SK-N-SH treated with all-trans-retinoic acid at 6 μM for 48 hours (cell line): ENCODE results near the gene MAN1A2.

ENCODE experiments used
- ATAC-seq: fragments of 200-7000 bp; cut with Tn5 transposase; 3 replicates; pipeline ENCODE4 v1.9.1; 2020; ENCODE audit warnings: mild to moderate bottlenecking, moderate library complexity
- ARNTL ChIP-seq: fragments of 450-650 bp; formaldehyde crosslinking; IDR thresholded peaks from 2 replicates; pipeline ENCODE4 v1.5.0; 2020; ENCODE audit warnings: low read depth, mild to moderate bottlenecking, moderate library complexity, borderline replicate concordance
- BACH2 ChIP-seq: fragments of 250-450 bp; sonication (Bioruptor Pico); IDR thresholded peaks from 2 replicates; pipeline ENCODE4 v1.9.0; 2021; ENCODE audit warnings: mild to moderate bottlenecking, borderline replicate concordance
- CSDC2 ChIP-seq: fragments of 250-450 bp; sonication (Bioruptor Pico); IDR thresholded peaks from 2 replicates; pipeline ENCODE4 v1.5.0; 2020; ENCODE audit warnings: mild to moderate bottlenecking, moderate library complexity
- CSRNP3 ChIP-seq: fragments of 250-450 bp; sonication (Bioruptor Pico); IDR thresholded peaks from 2 replicates; pipeline ENCODE4 v1.5.1; 2021; ENCODE audit warnings: mild to moderate bottlenecking, moderate library complexity
- ESRRG ChIP-seq: fragments of 250-450 bp; sonication (Bioruptor Pico); IDR thresholded peaks from 2 replicates; pipeline ENCODE4 v1.6.1; 2021; ENCODE audit warnings: mild to moderate bottlenecking
- GLIS3 ChIP-seq: fragments of 250-450 bp; sonication (Bioruptor Pico); IDR thresholded peaks from 2 replicates; pipeline ENCODE4 v1.5.0; 2020; ENCODE audit warnings: mild to moderate bottlenecking, moderate library complexity
- ISL1 ChIP-seq: fragments of 250-450 bp; sonication (Bioruptor Pico); IDR thresholded peaks from 2 replicates; pipeline ENCODE4 v2.1.2; 2022; ENCODE audit warnings: mild to moderate bottlenecking, moderate library complexity
- OSR1 ChIP-seq: fragments of 250-450 bp; sonication (Bioruptor Pico); IDR thresholded peaks from 2 replicates; pipeline ENCODE4 v1.8.0; 2022; ENCODE audit warnings: moderate library complexity, mild to moderate bottlenecking, inconsistent platforms
- PPARA ChIP-seq: fragments of 250-450 bp; sonication (Bioruptor Pico); IDR thresholded peaks from 2 replicates; pipeline ENCODE4 v1.5.0; 2020; ENCODE audit warnings: mild to moderate bottlenecking, borderline replicate concordance
- RARB ChIP-seq: fragments of 250-450 bp; sonication (Bioruptor Pico); IDR thresholded peaks from 2 replicates; pipeline ENCODE4 v1.8.0; 2021; ENCODE audit warnings: mild to moderate bottlenecking, moderate library complexity
- TCF4 ChIP-seq: fragments of 250-450 bp; sonication (Bioruptor Pico); IDR thresholded peaks from 2 replicates; pipeline ENCODE4 v1.8.0; 2021; ENCODE audit warnings: mild to moderate bottlenecking, moderate library complexity, borderline replicate concordance
- TOX ChIP-seq: fragments of 250-450 bp; sonication (Bioruptor Pico); IDR thresholded peaks from 2 replicates; pipeline ENCODE4 v1.8.0; 2021; ENCODE audit warnings: mild to moderate bottlenecking, moderate library complexity, borderline replicate concordance
- ZC3H10 ChIP-seq: fragments of 250-450 bp; sonication (Bioruptor Pico); IDR thresholded peaks from 2 replicates; pipeline ENCODE4 v1.5.1; 2021; ENCODE audit warnings: mild to moderate bottlenecking, moderate library complexity
- ZFP3 ChIP-seq: fragments of 250-450 bp; sonication (Bioruptor Pico); IDR thresholded peaks from 2 replicates; pipeline ENCODE4 v1.5.0; 2020; ENCODE audit warnings: mild to moderate bottlenecking, moderate library complexity
- ZFP30 ChIP-seq: fragments of 450-650 bp; formaldehyde crosslinking; IDR thresholded peaks from 2 replicates; pipeline ENCODE4 v1.5.0; 2022; ENCODE audit warnings: mild to moderate bottlenecking, moderate library complexity
- ZNF565 ChIP-seq: fragments of 450-650 bp; formaldehyde crosslinking; conservative IDR thresholded peaks from 2 replicates; pipeline ENCODE4 v1.5.0; 2020; ENCODE audit warnings: low read depth, mild to moderate bottlenecking, moderate library complexity
- ZNF70 ChIP-seq: fragments of 450-650 bp; formaldehyde crosslinking; IDR thresholded peaks from 2 replicates; pipeline ENCODE4 v1.5.0; 2020; ENCODE audit warnings: mild to moderate bottlenecking, moderate library complexity
- ZNF8 ChIP-seq: fragments of 450-650 bp; formaldehyde crosslinking; IDR thresholded peaks from 2 replicates; pipeline ENCODE4 v1.5.0; 2020; ENCODE audit warnings: mild to moderate bottlenecking, moderate library complexity
- TF ChIP-seq, protein P1 (sequence below): fragments of 250-450 bp; sonication (Bioruptor Pico); IDR thresholded peaks from 2 replicates; pipeline ENCODE4 v1.5.0; 2020; ENCODE audit warnings: mild to moderate bottlenecking, moderate library complexity
- TF ChIP-seq, protein P2 (sequence below): fragments of 250-450 bp; sonication (Bioruptor Pico); IDR thresholded peaks from 2 replicates; pipeline ENCODE4 v1.8.0; 2021; ENCODE audit warnings: low read depth, mild to moderate bottlenecking, moderate library complexity, borderline replicate concordance

The MAN1A2 gene

DNA sequence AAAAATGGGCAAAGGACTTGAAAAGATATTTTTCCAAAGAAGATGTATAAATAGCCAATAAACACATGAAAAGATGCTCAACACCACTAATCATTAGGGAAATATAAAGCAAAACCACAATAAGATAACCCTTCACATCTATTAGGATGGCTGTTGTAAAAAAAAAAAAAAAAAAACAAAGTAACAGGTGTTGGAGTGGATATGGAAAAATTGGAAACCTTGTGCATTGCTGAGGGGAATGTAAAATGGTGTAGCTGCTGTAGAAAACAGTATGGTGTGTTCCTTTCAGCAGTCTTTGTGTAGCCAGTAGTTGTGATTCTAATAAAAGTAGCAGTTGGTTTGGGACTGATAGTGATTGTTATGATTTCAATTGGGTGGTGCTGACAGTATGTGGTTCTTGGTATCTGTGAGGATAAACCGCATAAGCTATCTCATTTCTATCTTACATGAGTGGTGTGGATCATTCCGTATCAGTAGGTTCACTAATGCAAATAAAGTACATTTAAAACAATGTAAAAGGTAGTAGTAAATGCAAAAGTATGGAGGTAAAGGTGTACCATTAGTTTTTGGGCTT lies 19.9 kb downstream of the MAN1A2 start:
- ATAC-seq: no peak

DNA sequence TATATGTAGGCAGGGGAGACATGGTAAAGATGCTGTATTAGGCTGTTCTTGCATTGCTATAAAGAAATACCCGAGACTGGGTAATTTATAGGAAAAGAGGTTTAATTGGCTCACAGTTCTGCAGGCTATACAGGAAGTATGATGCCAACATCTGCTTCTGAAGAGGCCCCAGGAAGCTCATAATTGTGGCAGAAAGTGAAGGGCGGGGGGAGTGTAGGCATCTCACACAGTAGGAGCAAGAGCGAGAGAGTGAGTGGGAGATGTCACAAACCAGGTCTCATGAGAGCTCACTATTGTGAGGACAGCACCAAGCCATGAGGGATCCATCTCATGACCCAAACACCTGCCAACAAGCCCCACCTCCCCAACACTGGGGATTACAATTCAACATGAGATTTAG lies 21.1 kb downstream of the MAN1A2 start:
- no peak for ATAC-seq
- TF ChIP-seq ZC3H10 (CRISPR knock-in tag): no peak
- no peak for TF ChIP-seq ZNF8
- no peak for TF ChIP-seq OSR1
- TF ChIP-seq CSDC2 (CRISPR knock-in tag): no peak
- no peak for TF ChIP-seq ZFP30 (CRISPR knock-in tag)
- TF ChIP-seq CSRNP3: no peak
- no peak for TF ChIP-seq ZNF70
- TF ChIP-seq RARB (CRISPR knock-in tag): no peak
- TF ChIP-seq ZFP3 (CRISPR knock-in tag): no peak
- TF ChIP-seq, protein P1, sequence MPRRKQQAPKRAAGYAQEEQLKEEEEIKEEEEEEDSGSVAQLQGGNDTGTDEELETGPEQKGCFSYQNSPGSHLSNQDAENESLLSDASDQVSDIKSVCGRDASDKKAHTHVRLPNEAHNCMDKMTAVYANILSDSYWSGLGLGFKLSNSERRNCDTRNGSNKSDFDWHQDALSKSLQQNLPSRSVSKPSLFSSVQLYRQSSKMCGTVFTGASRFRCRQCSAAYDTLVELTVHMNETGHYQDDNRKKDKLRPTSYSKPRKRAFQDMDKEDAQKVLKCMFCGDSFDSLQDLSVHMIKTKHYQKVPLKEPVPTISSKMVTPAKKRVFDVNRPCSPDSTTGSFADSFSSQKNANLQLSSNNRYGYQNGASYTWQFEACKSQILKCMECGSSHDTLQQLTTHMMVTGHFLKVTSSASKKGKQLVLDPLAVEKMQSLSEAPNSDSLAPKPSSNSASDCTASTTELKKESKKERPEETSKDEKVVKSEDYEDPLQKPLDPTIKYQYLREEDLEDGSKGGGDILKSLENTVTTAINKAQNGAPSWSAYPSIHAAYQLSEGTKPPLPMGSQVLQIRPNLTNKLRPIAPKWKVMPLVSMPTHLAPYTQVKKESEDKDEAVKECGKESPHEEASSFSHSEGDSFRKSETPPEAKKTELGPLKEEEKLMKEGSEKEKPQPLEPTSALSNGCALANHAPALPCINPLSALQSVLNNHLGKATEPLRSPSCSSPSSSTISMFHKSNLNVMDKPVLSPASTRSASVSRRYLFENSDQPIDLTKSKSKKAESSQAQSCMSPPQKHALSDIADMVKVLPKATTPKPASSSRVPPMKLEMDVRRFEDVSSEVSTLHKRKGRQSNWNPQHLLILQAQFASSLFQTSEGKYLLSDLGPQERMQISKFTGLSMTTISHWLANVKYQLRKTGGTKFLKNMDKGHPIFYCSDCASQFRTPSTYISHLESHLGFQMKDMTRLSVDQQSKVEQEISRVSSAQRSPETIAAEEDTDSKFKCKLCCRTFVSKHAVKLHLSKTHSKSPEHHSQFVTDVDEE: no peak

More for the DNA sequence above, 19.9 kb downstream of the MAN1A2 start:
- TF ChIP-seq ISL1 (CRISPR knock-in tag) (no peak), ZNF70 (no peak), ZC3H10 (CRISPR knock-in tag) (no peak)

DNA sequence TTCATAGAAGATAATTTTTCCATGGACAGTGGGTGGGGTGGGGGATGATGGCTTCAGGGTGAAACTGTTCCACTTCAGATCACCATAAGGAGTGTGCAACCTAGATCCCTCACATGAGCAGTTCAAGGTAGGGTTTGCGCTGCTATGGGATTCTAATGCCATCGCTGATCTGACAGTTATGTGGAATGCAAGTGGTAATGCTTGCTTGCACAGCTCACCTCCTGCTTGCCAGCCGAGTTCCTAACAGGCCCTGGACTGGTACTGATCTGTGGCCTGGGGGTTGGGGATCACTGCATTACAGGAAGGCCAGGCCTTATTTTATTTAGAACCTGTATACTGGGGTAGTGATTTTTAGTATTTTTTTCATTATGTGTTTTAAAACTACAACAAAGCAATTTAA lies 22.0 kb downstream of the MAN1A2 start:
- TF ChIP-seq TOX (CRISPR knock-in tag) (no peak), GLIS3 (CRISPR knock-in tag) (no peak), CSDC2 (CRISPR knock-in tag) (no peak), ZNF8 (no peak), CSRNP3 (no peak), PPARA (CRISPR knock-in tag) (no peak), ESRRG (CRISPR knock-in tag) (no peak), TCF4 (CRISPR knock-in tag) (no peak), OSR1 (no peak), RARB (CRISPR knock-in tag) (no peak)
- TF ChIP-seq, protein P1: no peak
- peak; percentile 27; the same call in 1 of the 3 replicates for ATAC-seq

GRCh38 chr1:117389779-117390178 lies 22.5 kb downstream of the MAN1A2 start:
- ATAC-seq: no peak
- TF ChIP-seq CSRNP3: no peak
- no peak for TF ChIP-seq GLIS3 (CRISPR knock-in tag)
- no peak for TF ChIP-seq BACH2 (CRISPR knock-in tag)
- TF ChIP-seq ARNTL (CRISPR knock-in tag): no peak
- no peak for TF ChIP-seq TCF4 (CRISPR knock-in tag)
- TF ChIP-seq ZNF70: no peak
- TF ChIP-seq, protein P1: no peak
- TF ChIP-seq CSDC2 (CRISPR knock-in tag): no peak
- no peak for TF ChIP-seq ZFP3 (CRISPR knock-in tag)
- TF ChIP-seq, protein P2, sequence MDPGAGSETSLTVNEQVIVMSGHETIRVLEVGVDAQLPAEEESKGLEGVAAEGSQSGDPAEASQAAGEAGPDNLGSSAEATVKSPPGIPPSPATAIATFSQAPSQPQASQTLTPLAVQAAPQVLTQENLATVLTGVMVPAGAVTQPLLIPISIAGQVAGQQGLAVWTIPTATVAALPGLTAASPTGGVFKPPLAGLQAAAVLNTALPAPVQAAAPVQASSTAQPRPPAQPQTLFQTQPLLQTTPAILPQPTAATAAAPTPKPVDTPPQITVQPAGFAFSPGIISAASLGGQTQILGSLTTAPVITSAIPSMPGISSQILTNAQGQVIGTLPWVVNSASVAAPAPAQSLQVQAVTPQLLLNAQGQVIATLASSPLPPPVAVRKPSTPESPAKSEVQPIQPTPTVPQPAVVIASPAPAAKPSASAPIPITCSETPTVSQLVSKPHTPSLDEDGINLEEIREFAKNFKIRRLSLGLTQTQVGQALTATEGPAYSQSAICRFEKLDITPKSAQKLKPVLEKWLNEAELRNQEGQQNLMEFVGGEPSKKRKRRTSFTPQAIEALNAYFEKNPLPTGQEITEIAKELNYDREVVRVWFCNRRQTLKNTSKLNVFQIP: no peak
- no peak for TF ChIP-seq ZNF565 (CRISPR knock-in tag)
